Stimulated activated CD8-positive, alpha-beta memory T cell treated with anti-CD3 and anti-CD28 coated beads, Interleukin-15, amount 100 ng/mL, for 48 hours (primary cell): Measurements from ENCODE around the gene C1orf50.
"Not testable (repeated sequence)": the region's sequence is repeated elsewhere in the genome, so short reads cannot be mapped to it uniquely, and the experiment has no call there.

Experiments
- DNase-seq, 2 donors: peaks; one replicate each; pipeline ENCODE4 v3.0.0-alpha.2; 2020; ENCODE audit warnings: low read depth in 2 of 2

C1orf50 gene

DNA sequence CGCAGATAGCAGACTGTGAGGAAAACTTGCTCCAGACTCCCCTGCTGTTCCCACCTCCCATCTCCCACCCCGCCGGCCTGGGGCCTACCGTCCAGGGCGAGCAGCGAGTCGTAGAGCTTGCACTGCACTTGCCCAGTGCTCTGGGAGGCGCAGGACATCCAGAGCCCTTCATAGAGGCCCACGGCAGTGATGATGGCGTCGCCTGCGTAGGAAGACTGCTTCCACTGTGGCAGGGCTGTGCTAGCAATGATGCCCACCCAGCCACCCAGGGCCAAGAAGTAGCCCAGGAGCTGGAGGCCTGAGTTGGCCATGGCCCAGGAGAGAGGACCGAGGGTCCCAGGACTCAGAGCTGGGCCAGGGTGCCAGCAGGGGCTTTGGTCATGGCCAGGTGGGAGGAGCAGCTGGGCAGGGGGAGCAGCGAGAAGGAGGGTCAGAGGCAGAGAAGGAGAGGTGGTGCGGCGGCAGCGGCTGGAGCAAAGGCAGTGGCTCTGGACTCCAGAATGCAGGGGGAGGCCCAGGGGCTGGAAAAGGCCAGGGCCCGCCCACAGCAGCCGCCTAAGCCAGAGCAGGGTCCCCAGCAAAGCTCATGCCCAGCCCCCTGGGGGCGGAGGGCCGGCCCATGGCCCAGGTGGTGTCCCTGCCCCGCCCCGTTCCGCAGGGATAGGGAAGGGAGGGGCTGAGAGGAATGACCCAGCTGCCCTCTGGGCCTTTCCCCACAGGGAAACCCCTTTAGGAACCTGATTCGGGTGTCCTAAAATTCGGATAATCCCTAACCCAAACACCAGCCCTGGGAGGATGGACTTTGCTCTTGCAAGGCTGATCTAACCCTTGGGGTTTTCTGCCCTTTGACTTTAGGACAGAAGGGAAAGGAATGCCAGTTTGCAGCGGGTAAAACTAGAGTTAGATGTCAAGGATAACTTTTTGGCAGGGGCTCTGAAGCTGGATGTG is 27.0 kb upstream of the C1orf50 start, which contains the start of gene CLDN19:
TSS of gene CLDN19 (minus strand) at position 484 of the 948 bp plus-strand sequence. CDS start at position 311, 173 bp downstream.
- no peak for DNase-seq

DNA sequence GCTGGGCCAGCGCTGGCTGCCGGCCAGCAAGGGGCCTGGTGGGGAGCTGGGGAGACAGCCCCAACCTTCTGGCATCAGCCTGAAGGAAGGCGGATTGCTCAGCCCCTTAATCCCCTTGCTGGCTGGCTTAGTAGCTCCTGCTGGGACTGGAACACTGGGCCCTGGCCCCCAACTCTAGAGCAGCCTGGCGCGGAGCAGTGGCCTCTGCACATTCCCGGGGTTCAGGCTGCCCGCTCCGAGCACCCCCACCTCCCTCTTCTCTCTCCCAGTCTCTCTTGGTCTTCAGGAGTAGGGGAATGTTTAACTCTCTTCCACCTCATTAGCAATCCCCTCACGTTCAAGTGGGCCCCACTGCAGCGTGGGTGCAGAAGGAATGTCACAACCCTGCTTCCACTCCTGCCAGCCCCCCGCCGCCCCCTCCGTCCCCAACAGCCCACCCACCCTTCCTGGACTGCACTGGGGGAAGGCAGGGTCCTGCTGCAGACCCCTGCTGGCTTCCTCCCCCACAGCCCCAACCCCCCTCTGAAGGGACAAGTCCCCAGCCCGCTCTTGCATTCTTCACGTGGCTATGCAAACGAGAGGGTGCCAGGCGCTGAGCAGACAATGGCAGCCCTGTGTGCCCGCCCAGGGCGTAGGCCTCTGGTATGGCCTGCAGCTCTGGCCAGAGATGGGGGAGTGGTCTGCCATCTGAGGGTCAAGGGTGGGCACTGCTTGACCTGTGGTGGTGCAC is 26.0 kb upstream of the C1orf50 start:
- DNase-seq, result no peak

DNA sequence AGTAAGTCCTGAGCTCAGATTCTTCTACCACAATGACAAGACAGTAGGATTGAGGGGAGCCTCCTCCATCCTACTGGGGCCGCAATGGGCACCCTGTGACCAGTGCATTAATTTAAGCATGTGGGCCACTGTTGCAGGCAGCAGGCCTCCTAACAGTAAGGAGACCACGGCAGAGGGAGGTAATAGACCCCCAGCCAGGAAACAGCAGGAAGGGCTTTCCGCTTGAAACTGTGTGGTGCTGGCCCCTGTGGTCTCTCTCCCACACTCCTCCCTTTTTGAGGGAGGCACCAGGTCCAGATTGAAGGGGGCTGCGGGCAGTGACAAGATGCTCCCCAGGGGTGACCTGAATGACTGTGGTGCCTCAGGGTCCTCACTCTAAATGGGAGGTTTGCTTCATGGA is 25.3 kb upstream of the C1orf50 start:
- no peak for DNase-seq

DNA sequence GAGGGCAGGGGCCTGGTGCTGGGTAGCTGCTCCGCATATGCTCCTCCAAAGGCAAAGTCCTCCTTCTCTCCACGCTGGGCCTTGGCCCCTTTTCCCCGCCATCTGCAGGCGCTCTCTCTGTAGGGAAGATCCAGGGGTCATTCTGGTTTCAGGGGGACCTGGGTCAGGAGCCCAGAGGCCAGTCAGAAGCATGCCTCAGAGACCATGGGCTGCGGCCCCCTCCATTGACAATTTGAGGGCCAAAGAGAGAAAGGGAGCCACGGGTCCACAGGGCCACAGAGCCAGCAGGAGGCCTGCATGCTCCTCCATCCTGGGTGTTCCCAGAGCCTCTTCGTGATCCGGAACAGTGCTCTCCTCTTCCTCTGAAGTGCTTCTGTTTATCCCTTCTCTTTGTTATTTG is 24.9 kb upstream of the C1orf50 start:
- DNase-seq, result no peak

DNA sequence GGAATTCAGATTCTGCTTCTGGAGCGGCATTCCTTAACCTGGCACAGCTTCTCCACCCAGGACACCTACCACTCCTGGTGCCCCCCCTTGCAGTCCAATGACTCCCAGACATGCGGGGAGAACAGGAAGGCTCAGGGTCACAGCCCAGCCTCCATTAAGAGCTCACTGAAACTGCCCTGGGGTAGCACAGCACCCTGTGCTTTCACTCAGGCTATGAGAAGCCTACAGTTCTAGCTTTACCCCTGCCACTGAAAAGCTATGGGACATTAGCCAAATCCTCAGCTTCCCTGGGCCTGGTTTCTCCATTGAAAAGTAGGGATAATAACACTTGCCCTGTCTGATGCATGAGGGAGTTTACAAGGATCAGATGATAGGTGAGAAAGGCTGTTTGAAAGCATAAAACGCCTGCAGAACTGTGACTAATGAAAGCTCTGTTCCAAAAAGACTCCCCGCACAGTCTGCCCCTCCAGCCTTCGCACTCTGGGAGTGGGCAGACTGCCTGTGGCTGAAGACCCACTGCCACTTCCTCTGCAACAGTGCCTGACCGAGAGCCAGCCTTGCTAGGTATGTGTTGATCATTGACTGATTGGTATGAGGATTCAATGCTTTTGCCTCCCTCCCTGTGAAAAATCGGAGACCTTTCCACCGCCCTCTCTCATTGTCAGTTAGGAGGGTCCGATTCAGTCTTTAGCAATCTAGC is 24.3 kb upstream of the C1orf50 start:
- no peak for DNase-seq

DNA sequence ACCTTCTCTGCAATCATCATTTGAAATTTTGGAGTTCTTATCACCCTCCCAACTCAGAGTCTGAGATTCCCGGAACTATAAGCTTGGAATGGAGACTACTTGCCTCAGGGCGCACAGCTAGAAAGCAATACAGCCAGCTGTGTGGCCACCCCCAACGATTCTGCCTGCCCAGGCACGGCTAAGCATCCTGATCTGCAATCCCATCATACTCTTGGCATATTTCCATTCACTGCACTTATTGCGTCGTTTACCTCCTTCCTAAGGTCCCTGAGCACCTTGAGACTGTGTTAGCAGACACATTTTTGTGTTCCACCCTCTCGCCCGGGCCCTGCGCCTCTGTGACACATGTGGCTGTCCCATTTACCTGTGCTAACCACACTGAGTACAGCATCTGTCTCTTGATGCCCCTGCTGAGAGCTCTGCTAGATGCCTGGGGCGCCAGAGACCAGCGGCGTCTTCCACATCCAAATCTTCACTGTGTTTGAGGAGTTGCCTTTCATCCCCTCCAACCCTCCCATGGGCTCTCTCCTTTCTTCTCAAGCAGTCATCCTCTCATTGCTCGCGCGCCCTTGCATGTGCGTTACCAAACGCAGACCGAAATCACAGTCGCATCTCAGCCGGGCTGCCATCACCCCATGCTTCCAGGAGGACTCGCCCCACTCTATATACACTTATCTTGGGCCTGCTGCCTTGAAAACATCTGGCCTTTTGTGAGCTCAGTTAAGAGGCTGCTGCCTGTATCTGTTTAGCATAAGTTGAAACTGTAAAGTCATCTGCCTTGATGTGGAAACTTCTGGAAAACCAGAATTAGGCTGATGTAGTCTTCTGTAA is 23.5 kb upstream of the C1orf50 start:
- DNase-seq, result no peak

DNA sequence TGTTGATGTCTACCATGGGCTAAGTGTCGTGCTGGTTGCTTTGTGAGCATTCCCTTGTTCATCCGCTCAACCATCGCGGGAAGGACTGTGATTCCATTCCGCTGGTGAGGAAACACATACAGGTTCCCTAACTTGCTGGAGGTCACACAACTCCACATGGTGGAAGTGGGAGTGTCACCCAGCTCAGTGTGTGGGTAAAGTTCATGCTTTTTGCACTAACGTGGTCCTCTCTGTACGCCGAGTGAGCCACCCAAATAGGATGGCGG is 23.0 kb upstream of the C1orf50 start:
- DNase-seq, result no peak

DNA sequence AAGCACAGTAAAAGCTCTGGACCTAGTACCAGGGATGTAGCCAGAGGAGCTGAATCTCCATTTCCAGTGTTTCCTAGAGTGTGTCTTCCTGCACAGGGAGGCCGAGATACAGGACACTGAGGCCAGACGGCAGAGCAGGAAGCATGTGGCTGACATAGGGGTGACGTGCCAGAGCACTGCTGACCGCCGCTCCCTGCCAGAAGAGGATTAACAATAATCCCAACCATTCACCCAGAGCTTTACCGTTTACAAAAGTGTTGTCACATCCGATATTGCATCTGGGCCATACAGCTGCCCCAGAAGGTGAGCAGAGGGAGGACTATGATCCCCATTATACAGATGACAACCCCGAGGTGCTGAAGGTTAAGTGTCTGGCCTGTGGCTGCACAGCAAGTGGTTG is 21.2 kb upstream of the C1orf50 start:
- no peak for DNase-seq

DNA sequence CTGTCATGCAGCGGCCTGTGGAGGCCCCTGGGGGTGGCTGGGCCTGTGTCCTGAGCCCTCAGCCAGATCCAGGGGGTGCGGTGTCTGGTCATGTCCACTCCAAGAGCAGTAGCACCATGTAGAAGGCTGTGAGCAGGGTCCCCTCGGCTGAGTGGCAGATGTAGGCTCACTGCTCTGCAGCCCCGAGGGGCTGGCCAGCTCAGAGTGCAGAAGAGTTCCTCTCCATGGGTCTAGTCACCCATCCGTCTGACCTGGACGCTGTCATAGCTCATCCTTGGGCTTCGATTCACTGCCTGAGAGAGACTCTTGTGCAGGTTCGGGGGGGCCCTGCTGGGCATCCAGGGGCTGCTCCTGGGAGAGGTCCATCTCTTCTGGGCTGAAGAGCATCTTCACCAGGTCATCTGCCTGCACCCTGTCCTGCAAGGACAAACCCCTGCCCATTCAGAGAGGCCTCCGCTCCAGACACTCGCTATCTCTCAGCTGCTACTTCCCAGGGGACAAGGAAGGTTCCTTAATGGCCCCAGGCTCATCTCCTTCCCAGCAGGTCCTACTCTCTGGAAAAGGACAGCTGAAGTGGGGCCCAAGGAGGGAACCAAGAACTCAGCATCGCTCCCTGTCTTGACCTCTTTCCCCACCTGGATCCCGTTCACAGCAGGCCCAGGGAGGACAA is 20.5 kb upstream of the C1orf50 start:
- DNase-seq, result no peak

DNA sequence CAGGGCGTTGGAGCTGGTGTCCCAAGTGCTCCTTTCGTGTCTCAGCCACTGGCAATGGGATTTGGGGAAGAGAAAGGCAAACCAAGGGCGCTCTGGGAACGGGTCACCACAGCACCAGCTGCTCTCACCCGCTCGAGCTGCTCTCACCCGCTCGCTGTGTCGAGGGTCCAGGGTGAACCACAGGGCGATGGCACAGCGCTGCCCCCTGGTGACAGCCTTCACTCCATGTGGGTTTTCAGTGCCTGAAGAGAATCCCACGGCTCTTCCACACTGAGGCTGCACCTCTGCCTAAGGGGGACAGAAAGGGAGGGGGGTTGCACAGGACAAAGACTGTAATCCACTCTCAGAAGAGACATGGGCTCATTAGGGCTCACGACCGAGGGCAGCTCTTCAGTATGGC is 19.9 kb upstream of the C1orf50 start:
- DNase-seq, result peak in 1 of 2 donors; percentile 17

DNA sequence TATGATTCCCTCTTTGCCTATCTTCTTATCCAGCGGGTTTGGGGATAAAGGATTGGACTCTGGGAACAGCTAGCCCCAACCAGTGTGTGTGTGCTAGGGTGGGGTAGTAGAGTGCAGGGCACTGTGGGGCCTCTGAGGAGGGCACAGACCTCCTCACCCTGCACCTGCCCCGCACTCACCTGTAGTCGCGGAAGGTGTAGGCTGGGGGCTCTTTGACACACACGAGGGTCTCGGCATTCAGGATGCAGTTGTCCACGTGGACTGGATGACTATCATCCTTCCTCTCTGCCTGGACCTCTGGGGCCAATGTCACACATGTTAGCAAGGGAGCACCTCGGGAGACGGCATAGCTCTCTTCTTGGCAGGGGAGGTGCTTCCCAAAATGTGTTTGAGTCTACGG is 19.0 kb upstream of the C1orf50 start:
- DNase-seq, result no peak

DNA sequence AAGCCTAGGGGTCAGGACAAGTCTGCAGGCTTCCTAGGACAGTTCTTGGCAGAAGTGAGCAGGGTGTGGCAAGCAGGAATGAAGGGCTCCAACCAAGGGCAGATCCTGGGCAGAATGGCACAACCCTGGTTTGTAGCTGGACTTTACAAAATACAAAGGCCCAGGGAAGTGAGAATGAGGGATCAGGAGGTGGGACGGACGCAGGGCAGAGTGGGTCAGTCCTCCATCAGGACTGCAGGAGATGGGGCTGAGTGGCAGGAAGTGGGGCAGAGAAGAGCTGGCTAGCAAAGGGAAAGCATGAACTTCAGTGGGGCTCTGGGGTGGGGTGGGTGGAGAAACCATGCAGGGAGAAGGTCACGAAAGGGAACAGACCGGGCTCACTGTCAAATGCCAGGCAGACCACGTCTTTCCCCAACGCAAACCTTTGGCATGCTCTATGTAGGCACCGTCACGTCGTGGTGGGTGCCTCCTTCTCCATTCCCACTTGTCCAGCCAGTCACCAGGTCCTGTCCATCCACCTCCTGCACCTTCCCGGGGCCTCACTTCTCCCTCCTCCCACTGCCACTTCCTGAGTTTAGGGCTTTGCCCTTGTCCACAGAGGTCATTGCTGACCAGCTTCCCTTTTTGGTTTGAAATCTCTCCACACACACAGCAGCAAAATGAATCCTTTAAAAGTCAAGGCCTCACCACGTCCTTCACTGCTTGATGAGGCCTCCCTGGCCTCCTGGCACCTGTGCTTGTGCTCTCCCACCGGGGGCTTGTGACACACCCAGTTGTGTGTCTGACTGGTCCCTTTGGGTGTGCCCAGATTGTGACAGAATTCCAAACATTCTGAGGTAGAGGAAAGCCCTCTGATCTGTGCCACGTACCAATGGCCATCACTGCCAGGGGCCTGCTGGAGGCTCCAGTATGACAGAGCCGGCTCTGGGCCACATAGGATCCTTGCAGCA is 18.3 kb upstream of the C1orf50 start:
- DNase-seq, result no peak

DNA sequence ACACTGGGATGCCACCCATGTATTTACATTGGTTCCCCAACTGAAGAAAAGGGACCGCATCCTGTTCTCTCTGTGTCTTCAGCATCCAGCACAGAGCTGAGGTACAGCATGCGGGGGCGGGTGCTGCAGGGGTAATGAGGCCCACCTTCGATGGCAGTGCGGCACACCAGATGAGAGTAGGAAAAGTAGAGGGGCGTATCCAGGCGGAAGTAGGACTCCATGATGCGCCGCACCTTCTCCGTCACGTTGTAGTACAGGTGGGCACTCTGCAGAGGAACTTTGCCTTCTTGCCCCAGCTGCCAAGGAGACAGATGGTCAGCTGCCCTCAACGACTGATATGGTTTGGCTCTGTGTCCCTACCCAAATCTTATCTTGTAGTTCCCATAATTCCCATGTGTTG is 17.0 kb upstream of the C1orf50 start:
- DNase-seq, result no peak

DNA sequence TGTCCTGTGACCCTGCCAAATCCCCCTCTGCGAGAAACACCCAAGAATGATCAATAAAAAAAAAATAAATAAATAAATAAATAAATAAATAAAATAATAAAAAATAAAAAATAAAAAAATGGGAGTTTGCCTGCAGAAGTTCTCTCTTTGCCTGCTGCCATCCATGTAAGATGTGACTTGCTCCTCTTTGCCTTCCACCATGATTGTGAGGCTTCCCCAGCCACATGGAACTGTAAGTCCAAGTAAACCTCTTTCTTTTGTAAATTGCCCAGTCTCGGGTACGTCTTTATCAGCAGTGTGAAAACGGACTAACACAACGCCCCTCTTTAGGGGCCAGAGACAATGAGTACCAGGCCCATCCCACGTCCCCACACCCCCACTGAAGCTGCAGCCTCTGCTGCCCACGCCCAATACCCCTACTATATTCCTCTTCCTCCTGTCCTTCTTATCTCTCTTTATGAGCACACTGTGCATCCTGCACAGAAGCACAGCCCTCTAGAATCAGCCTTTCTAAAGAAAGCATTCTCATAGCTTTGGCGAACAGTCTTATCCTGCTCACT is 15.5 kb upstream of the C1orf50 start:
- not testable (repeated sequence) for DNase-seq

DNA sequence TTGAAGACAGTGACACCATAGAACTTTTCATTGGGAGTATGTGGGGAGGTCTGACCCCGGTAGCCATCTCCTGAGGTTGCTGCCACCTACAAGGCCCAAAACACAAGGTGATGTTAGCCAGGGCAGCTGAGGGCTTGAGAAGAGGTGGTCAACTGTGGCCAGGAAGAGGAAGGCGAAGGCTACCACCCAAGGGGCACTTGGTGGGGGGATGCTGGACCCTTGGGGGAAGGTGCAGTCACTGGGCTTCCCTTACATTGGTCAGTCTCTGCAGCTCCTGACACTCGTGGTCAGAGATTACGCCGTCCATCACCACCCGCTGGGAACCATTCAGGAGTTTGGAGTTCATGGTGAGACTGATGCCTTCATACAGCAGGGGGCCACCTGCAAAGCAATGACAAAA is 14.8 kb upstream of the C1orf50 start:
- no peak for DNase-seq

DNA sequence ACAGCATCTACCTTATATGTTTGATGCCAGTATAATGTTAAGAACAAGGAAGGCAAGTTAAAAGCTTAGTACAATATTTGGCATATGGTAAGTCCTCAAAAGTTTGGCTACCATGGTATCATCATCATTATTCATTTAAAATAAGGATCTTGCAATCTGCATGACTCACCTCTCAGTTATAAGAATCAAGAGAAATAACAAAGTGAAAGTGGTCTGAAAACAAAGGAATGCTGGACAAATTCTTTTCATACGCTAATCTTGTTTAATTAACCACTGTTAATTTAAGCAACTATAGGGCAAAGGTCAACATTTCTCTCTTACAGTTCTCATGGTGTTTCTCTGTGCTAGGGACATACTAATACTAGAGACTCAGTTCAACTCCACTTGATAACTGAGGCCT is 14.0 kb upstream of the C1orf50 start:
- DNase-seq, result no peak

DNA sequence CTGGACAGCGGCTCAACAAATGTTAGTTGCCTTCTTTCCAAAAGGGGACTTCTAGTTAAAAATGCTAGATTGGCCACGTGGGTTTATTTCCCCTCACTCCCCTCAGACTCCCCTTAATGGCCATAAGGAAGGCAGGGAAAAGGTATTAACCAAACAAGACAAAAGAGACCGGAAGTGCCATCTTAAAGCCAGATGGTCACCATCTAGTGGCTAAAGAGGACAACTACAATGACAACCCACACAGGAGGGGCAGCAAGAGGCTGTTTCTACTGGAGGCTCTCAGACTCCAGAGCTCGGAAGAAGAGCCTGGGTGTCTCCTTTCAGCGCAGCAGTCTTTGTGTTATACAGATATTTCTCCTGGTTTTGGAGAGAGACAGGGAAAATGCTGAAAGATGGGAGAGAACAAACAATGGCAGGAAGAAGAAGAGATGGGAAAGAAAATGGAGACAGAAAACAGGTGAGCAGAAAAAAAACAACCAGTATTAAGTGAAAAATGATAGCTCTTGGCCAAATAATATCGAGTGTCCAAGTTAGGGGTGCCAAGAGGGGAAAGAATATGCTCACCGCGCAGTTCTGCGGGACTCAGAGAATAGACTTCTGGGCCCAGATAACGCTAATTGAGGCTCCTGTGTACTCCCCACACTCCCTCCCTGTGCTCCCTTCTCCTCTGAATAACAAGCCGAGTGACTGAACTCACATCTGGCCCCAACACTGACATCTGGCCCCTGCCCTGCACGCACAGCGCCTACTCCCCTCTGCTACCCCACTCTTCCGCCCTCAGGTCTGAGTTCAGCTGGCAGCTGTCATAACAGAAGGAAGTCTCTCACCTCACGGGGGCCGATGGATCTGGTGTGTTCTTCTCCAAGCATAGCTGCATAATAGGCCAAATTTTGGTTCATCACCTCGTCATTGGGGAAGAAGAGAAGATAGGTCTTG is 9.8 kb upstream of the C1orf50 start:
- DNase-seq, result no peak

DNA sequence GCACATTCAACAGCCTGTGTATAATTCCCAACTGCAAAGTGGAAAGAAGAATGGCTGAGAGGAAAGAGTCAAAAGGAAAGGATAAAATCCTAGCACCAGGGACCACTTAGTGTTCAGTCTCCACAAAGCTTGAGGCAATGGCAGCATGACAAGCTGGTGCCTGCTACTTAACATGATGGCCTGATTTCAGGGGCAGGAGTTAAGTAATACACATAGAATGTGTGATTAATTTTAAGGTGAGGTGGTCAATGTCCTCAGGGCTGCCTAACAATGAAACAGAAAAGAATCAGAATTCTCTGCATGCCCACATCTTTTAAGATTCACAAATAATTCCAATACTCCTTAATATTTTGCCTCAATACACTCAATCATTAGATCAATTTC is 9.2 kb upstream of the C1orf50 start:
- no peak for DNase-seq

DNA sequence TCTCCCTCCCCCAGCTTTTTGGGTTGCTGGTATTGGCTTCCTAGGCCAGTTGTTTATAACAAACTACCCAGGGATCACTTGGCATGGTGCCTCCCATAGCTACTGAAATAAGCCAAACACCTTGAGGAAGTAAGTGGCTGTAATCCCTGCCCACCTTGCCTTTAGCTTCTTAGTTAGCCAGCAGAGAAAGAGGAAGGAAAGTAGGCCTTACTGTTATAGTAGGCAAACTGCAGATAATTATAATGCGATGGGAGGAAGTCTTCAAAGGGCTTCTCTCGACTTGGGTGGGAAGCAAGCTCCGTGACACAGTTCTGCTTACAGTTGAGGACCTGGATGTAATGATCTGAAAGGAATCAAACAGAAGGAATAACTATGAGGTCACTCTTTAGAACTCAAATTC is 8.4 kb upstream of the C1orf50 start:
- no peak for DNase-seq
